NCI-H1105 (cell line): ENCODE data around the gene DES.

Source experiments
- DNase-seq: peaks from one replicate; lab custom pipeline; 2025; lab: John Stamatoyannopoulos, UW

The DES gene

DNA sequence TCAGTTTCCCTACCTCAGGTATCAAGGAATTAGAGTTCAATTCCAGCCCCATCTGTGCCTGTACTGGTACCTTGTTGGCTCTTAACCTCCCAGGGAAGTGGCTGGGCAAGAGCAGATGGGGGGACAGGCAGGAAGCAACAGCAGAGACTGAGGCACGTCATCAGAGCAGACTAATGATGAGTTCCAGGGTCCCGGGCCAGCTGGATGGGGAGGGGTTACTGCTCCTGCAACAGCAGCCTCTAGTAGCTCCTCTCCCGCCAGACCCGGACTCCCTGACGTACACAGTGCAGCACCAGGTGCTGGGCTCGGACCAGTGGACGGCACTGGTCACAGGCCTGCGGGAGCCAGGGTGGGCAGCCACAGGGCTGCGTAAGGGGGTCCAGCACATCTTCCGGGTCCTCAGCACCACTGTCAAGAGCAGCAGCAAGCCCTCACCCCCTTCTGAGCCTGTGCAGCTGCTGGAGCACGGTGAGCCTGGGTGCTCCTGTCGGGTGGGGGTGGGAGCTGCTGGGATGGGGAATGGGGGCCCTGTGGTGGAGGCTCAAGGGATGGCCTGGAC is 54.5 kb downstream of the DES start:
- DNase-seq: no peak

DNA sequence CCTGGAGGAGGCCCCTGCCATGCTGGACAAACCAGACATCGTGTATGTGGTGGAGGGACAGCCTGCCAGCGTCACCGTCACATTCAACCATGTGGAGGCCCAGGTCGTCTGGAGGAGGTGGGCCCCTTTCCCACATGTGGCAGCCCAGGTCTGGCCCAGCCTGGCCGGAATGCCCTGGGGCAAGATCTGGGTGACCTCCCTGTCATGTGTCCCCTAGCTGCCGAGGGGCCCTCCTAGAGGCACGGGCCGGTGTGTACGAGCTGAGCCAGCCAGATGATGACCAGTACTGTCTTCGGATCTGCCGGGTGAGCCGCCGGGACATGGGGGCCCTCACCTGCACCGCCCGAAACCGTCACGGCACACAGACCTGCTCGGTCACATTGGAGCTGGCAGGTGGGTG is 55.3 kb downstream of the DES start:
- DNase-seq: no peak

DNA sequence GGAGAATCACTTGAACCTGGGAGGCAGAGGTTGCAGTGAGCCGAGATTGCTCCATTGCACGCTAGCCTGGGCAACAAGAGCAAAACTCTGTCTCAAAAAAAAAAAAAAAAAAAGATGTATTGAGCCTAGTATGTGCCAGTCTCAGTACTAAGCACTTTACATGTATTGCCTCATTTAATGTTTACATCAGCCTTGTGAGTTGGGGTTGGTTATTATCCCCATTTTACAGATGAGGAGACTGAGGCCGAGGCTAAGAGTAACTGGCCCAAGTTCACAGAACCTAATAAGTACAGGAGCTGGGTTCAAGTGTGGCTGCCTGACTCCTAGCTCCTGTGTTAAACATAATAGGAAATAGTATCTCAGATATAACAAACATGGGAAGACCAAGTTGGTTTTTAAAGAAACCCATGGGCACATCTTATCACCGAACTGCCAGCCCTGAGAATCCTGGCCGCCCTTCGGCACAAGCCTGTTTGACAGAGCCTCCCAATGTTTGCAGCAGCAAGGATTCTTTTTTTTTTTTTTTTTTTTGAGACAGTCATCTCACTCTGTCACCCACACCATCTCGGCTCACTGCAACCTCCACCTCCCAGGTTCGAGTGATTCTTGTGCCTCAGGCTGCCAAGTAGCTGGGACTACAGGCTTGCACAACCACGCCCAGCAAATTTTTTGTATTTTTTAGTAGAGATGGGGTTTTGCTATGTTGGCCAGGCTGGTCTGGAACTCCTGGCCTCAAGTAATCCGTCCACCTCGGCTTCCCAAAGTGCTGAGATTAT is 56.3 kb downstream of the DES start:
- no peak for DNase-seq

DNA sequence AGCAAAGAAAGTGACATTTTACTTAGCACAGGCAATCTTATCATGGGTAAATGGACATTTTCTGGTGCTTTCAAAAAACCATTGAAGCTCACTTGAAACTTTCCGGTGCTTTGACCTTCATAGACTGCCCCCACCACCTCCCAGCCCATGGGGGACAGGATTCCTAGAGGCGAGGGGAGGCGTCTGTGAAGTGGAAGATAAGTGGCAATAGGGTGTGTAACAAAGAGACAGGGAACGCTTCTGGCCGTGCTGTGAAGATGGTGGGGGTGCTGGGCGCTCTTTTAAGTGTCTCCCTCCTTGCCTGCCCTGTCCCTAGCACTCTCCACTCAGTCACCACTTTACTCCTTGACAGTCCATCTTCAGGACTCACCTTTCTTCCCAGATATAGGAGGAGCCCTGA is 57.1 kb downstream of the DES start:
- DNase-seq: no peak

DNA sequence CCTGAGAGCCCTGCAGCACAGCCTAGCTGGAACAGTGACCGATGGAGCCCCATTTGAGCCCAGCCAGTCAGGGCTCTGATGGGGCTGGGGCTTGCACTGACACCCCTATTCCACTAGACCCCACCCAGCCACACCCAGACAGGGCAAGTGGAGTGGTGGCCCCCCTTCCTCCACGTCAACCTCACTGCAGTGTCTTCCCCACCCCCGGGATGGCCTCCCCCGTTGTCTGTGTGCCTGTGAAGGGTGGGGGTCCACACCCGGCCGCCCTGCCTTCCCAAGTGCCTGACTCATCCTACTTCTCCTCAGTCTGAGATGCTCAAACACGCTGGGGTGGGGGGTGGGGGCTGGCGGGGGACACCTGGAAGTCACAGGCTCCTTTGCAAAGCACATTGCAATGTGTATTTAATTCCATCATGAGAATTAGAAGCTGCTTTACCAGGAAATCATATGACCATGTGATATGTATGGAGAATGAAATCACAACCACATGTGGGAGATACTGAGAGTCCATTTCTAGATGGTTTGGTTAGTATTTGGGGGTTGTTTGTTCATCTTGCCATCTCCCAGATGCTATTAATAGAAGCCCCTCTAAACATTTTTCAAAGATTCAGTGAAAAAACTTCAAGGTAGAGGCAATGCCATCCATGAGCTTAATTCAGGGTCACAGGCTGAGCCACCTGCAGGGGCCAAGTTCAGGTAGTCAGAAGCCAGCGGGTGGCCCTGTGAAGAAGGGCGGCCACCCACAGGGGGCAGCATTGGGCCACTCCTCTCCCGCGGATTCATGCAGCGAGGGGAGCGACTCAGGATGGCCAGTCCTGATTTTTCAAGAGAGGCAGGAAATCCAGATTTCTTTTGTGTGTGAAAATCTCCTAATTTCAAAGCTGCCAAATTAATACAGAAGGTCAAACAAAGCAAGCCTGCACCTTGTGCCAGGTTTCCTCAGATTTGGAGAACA is 57.8 kb downstream of the DES start:
- peak; percentile 56 for DNase-seq
